Hematopoietic multipotent progenitor cell treated with erythropoietin and hydrocortisone succinate and interleukin-3 and kit ligand, for 8 days (in vitro differentiated cells): ENCODE measurements around the gene TYMP.
A peak's percentile ranks its signal among the peaks of the same experiment; 100 is the strongest.
"Not testable (repeated sequence)": the region's sequence is repeated elsewhere in the genome, so short reads cannot be mapped to it uniquely, and the experiment has no call there.

Experiments used
- DNase-seq: peaks from one replicate; pipeline ENCODE4 v3.0.0-alpha.2; 2015

The TYMP gene

DNA sequence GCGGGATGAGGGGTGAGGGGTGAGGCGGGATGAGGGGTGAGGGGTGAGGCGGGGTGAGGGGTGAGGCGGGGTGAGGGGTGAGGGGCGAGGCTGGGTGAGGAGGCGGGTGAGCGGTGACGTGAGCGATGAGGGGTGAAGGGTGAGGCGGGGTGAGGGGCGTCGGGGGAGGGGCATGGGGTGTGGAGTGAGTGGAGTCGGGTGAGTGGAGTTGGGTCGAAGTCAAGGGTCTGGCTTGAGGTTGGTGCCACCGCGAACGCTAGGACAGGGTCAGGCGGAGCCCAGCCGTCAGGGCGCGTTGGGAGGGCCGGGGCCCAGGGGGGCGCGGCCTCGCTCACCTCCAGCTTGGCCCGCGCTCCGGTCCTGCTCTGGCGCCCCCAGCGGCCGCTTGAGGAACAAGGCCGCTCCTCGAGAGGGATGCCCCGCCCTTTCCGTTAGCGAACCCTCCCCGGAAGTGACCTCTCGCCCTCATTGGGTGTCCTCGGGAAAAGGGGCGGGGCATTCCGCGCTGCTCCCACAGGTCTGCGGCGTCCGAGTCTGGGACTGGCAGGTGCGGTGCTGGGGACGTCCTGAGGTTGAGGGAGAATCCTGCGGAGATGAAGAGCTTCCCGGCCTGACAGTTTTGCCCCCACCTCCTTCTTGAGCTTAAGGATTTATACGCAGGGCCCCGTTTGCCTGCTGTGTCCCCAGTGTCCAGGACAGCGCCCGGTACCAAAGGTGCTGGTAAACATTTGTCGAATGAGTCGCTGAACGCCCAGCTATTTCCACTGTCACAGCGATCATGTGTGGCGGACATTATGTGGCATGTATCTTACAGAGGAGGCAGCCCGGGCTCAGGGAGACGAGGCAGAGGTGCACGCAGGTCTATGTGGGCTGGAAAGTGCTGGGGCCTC, 33.0 kb upstream of the TYMP start, which contains the start of gene SYCE3:
SYCE3 (minus strand) TSS at position 397 of the 890 bp plus-strand sequence. CDS start 6,514 bp downstream, outside the sequence.
- DNase-seq: peak; percentile 96

DNA sequence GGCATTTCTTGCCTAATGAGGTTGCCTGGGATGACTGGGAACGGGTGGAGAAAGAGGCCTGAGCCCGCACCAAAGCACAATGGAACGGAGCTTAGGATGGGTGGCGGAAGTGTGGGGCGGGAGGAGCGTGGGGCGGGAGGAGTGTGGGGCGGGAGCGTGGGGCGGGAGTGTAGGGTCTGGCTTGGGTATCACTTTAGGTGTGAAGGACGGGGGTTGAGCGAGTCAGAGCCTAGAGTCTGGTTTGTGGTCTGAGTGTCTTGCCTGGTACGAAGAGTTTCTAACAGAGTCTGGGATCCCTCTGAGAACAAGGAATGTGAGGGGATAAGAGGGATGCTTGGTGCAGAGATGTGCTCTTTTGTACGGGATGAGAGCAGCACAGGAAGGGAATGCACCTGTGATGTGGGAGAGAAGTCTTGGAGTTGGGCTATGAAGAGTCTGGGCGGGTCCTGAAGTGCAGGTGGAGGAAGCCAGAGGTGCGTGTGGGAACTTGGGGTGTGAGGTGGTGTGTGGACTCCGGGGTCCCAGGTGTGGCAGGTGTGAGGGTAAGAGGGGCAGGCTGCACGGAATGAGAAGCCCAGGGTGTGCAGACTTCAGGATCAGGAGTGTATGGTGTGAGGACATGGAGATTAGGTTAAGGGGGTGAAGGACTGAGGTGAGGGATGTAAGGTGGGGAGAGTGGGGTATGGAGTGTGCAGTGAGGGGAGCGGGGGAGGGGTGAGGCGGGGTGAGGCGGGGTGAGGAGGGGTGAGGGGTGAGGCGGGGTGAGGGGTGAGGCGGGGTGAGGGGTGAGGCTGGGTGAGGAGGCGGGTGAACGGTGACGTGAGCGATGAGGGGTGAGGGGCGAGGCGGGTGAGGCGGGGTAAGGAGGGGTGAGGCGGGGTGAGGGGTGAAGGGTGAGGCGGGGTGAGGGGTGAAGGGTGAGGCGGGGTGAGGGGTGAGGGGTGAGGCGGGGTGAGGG, 31.9 kb upstream of the TYMP start:
- DNase-seq: no peak

DNA sequence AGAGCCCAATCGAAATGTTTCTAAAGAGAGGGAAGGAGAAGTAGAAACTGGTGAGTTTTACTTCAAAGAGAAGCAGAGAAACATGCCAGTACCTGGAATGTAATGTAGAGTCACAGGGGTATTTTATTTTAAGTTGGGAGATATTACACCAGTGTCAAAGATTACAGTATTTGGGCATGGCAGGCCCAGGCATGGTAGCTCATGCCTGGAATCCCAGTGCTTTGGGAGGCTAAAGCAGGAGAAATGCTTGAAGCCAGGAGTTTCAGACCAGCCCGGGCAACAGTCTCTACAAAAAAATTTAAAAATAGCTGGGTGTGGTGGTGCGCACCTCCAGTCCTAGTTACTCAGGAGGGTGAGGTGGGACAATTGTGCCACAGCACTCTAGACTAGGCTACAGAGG, 30.2 kb upstream of the TYMP start:
- DNase-seq: no peak

DNA sequence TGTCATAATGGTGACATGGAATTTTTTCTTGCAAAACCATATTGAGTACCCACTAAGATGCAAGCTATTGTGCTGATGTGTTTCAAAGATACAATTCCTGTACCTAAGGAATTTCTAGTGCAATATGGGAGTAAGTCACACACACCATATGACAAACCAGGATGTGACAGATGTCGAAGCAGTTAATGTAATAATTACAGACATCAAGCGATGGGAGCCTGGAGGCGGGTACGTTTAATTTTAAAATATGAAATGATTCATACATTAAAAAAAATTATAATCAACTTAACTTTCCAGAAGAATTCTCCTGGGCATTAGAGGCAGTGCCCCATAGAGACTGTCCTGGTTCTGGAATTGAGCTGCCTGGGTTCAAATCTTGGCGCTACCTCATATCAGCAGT, 26.9 kb upstream of the TYMP start:
- DNase-seq: no peak

DNA sequence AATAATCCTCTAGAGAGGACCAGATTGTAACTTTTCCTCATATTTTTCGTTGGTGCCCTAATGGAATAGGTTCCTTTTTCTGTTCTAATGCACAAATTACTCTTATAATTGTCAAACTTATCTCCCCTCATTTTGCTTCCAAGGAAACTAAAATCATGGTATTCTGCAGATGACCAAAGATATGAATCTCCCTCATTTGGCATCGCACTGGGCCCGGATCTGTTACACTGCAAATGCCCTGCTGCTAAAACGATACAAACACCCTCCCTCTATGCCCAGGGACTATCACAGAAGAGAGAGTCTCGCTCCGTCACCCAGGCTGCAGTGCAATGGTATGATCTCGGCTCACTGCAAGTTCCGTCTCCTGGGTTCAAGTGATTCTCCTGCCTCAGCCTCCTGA, 23.5 kb upstream of the TYMP start:
- no peak for DNase-seq

DNA sequence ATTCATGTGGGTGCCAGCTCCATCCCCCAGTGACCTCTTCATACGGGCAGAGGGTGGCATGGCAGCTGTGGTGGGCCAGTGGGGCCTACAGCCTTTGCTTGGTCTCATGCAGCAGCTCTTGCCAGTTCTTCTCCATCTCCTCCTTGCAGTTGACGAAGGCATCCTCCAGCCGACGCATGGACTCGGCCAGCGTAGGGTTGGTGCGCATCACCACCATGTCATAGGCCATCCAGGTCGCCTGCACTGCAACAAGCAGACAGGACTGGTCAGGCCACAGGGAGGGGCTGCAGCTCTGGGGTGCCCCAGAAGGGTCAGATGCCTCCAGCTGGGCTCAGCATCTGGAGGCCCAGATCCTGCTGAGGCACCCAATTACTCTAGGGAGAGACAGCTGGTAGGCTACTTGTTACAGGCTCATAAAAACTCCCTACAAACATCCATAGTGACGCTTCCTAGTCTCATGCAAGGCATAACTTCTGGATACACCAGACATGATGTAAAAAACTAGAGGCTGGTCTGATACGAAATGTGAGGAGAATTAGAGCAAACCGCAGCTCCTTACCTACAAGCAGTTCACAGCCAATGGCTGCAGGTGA, 21.4 kb upstream of the TYMP start:
- no peak for DNase-seq

DNA sequence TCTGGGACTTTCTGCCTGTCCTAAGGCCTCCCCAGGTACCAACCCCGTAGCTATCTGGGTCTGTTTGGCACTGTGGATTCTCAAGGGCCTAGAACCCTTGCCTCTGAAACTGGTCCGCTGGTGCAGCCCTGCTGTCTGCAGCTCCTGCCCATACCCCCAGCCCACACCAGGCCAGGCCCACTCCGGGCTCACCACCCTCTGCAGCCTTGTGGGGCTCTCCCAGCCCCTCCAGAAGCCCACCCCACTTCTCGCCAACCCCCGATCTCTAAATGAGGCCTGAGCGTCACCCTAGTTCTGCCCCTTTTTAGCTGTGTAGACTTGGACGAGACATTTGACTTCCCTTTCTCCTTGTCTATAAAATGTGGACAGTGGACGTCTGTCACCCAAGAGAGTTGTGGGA, 20.6 kb upstream of the TYMP start:
- no peak for DNase-seq

DNA sequence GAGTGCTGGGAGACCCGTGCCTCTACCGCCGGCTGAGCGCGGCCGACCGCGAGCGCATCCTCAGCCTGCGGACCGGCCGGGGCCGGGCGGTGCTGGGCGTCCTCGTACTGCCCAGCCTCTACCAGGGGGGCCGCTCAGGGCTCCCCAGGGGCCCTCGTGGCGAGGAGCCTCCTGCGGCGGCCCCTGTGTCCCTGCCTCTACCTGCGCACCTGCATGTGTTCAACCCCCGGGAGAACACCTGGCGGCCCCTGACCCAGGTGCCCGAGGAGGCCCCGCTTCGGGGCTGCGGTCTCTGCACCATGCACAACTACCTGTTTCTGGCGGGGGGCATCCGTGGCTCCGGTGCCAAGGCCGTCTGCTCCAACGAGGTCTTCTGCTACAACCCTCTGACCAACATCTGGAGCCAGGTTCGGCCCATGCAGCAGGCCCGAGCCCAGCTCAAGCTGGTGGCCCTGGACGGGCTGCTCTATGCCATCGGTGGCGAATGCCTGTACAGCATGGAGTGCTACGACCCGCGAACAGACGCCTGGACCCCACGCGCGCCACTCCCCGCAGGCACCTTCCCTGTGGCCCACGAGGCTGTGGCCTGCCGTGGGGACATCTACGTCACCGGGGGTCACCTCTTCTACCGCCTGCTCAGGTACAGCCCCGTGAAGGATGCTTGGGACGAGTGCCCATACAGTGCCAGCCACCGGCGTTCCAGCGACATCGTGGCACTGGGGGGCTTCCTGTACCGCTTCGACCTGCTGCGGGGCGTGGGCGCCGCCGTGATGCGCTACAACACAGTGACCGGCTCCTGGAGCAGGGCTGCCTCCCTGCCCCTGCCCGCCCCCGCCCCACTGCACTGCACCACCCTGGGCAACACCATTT, 19.3 kb upstream of the TYMP start:
- no peak for DNase-seq

DNA sequence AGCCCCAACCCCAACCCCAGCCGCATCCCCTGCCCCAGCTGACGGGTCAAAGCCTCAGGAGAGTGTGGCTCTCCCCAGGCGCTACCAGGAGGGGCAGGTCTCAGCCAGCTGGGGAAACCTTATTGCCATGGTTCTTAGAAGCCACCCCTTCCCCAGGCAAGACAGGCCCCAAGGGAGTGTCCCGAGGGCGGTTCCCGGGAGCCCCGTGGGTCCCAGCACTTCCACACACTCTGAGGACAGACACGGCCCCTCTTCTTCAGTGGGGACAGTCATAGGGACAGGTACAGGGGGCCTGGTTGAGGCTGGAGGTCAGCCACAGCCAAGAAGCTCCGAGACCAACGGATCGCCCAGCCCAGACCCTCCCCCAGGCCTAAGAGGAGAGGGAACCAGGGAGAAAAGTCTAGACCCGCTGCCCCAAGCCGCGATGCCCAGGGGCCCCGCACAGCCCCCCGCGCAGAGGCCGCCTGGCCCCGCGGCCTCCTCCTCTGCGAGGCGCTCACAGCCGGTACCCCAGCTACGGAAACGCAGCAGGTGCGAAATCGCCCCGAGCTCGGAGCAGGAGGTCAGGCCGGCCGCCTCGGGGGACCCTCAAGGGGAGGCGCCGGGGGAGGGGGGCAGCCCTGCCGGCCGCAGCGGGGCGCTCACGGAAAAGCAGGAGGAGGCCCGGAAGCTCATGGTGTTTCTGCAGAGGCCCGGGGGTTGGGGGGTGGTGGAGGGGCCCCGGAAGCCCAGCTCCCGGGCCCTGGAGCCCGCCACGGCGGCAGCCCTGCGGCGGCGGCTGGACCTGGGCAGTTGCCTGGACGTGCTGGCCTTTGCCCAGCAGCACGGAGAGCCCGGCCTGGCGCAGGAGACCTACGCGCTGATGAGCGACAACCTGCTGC, 18.5 kb upstream of the TYMP start:
- DNase-seq: no peak

DNA sequence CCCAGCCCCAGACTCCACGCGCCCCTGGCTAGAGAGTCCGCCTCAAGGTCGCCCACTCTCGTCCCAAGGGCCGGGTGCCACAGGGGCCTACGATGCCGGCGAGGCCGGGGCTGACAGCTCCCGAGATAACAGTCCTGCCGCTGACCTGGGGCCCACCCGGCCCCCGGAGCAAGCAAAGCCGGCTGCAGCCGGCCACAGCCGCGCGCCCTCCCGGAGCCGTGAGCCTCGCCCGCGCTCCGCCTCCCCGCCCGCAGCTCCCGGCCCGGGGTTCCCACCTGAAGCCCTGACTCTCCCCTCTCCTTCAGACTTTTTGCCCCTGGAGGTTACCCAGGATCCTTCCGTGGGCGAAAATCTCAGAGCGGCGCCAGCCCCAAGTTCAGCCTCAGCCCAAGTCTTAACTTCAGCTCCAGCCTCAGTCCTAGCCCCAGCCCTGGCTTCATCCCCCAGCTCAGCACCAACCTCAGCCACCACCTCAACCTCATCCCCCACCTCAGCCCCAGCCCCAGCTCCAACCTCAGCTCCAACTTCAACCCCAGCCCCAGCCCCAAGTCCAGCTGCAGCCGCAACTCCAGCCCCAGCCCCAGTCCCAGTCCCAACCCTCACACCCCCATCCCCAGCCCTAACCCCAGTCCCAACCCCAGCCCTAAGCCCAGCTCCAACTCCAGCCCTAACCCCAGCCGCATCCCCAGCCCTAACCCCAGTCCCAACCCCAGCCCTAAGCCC, 17.6 kb upstream of the TYMP start:
- DNase-seq: no peak

DNA sequence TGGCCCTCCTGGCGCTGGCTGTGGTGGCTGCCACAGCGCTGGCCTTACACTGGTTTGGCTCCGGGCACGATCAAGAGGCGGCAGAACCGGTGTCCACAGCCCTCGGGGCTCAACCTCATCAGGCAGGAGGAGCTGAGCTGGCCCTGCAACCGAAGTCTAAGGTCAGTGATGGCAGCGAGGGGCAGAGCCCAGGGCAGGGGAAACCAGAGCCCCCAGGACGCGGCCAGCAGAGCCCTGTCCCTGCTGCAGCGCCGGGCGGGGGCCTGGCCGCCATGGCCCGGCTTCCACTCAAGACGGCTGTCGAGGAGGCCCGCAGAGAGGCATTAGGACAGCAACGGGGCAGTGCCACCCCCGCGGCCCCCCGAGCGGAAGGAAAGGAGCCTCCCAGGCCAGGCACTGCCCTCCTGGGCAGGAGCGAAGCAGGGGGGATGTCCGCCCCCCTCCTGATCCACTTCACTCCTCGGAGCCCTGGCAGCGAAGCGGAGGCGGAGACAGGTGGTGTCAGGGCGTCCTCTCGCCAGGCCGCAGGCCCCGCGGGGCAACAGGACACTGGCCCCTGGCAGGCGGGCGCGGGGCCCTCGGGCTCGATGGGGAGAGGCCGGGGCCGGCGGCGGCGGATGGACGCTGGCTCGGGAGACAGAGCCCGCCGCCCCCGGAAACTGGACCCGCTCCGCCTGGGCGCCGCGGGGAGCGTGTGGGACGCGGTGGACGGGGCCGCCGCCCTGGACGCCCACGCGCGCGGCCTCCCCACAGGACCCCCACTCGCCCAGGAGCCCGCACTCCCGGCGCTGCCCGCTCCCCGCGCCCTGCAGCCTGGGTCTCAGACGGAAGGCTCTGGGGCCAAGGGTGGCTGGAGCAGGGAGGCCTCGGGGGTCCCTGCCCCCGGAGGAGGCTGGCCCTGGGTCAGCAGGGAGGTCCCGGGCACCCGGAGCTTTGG, 16.8 kb upstream of the TYMP start:
- no peak for DNase-seq

DNA sequence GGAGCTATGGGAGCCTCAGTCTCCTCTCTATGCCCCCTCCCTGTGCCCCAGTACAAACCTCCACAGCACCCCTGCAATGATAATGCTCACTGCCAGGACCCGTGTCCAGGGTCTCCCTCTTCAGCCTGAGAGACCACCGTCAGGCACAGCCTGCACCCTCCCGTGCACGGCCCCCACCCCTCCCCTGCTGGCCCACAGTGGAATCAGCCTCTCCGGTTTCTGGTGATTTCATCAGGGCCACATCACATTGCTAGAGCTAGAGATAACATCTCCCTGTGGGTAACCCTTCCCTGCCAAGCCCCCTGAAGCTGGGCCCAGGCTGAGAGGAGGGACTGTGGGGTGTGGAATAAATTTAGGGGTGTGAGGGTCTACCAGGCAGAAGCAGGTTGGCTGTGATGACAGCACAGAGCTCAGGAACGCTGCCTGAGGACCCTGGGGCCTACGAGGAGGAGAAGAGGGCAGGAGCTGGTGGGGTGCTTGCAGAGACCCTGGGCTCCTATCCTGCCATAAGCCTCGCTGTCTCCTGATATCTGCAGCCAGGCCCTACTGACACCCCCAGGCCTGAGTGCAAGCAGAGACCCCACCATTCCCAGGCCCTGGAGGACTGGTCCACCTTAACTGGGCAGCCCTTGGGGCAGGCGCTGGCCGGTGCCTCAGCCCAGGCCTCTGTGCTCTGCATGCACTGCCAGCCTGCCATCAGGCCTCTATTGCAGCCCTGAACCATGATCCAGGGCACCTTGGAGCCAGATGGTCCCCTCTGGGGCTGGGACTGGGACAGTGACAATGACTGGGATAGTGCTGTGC, 15.9 kb upstream of the TYMP start, which contains the start of gene KLHDC7B:
KLHDC7B (plus strand) TSS at position 378 of the 804 bp plus-strand sequence; CDS start at position 723, 345 bp downstream.
- DNase-seq: no peak

DNA sequence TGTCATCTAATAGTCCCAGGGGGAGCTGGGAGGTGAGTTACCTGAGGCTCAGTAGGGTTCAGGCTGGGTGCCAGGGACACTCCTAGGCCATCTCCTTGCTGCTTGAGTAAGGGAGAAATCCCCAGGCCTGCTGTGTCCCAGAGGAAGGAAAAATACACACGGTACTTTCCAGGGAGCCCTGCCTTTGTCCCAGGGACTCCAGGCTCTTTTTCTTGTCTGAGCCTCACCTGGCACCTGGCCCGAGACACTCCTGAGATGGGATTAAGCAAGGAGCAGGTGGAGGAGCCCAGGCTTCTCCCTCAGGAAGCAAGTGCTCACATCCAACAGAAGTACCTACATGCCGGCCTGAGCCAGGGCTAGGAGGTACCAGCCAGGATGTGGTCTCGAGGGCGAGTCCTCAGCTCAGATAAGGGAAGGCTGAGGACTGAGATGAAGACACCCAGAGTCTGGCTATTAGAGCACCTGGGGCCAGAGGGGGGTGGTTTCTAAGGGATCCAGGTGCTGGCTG, 15.0 kb upstream of the TYMP start:
- DNase-seq: no peak

DNA sequence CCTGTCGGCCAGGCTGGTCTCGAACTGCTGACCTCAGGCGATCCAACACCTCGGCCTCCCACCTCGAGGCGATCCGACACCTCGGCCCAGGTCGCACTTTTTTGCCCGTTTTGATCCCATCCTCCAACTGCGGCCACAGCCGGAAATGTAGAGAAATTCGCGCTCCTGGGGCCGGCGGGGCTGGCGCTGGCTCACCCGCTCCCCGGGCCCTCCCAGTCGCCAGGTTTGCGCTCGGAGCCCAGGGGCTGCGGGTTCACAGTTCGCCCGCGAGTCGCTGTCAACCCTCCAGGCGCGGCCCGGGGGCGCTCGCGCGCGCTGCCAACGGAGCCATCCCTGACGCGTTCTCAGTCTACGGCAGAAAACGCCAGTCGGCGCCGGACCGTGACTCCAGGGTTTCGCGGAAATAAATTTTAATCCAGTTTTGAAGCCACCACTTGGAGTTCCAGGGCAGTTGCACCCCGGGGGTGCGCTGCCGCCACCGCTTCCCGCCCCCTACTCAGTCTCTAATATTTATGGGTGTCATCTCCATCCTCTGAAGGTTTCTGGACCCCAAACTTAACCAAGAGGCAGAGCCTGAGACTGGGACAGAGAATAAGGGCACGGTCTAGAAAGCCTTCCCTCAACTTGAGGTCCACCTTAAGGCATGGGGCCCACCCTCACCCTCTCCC, 14.4 kb upstream of the TYMP start:
- peak; percentile 65 for DNase-seq

DNA sequence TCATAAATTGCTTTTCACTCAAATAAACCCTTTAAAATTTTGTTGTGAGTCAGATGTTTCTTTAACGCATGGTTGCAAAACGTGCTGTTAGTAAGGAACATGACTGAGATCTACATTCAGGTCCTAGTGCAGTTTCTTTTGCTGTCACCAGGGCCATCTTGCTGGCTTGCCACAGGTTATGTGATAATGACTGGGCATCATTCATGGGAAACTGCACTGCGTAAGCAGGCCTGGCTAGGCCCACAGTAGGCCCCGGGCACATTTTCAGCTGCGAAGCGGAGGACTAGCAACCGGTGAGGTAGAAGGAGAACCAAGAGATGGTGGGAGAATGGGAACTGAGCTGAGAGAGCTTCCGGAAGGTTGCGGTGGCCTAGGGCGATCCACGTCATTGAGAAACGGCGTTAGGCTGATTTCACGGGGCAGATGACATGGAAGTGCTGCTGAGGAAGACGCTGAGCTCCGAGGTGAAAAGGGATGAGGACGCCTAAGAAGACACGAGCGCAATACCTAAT, 12.7 kb upstream of the TYMP start:
- no peak for DNase-seq

DNA sequence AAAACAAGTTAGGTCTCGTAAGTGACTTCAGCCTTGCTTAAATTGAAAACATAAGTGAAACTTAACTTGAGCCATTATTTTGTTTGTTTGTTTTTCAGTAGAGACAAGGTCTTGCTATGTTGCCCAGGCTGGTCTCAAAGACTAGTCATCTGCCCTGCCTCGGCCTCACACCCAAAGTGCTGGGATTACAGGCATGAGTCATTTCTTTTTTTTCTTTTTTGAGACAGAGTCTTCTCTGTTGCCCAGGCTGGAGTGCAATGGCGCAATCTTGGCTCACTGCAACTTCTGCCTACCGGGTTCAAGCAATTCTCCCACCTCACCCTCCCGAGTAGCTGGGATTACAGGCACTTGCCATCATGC, 11.8 kb upstream of the TYMP start:
- DNase-seq: not testable (repeated sequence)

DNA sequence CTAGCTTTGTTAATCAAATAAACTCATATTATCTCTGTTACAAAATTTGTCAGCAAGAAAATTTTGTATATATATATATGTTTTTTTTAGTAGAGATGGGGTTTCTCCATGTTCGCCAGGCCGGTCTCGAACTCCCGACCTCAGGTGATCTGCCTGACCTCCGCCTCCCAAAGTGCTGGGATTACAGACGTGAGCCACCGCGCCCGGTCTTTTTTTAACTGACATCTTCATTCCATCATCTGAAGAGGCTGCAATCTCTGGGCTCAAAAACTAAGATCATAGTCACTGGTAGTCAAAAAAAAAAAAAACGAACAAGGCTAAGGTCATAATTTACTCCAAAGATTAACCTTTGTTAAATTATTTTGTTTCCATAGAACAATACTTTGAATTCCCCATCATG, 10.6 kb upstream of the TYMP start:
- DNase-seq: no peak
